AG09309 (cell line): ENCODE data around the gene TBC1D19.

Experiments
- DNase-seq: peaks from one replicate; pipeline ENCODE4 v3.0.0-alpha.2; 2010; ENCODE audit warnings: low read depth
- H3K4me3 ChIP-seq: 2 replicates; pipeline ENCODE4 v1.5.1; 2011; ENCODE audit warnings: mild to moderate bottlenecking, low read depth, low read length, moderate library complexity; ENCODE audit not compliant: control insufficient read depth
- CTCF ChIP-seq: IDR thresholded peaks from 2 replicates; pipeline ENCODE4 v1.5.1; 2011; ENCODE audit warnings: mild to moderate bottlenecking, low read depth, low read length, inconsistent platforms; ENCODE audit not compliant: insufficient read depth, control insufficient read depth; ENCODE audit errors: missing control alignments

Gene TBC1D19

DNA sequence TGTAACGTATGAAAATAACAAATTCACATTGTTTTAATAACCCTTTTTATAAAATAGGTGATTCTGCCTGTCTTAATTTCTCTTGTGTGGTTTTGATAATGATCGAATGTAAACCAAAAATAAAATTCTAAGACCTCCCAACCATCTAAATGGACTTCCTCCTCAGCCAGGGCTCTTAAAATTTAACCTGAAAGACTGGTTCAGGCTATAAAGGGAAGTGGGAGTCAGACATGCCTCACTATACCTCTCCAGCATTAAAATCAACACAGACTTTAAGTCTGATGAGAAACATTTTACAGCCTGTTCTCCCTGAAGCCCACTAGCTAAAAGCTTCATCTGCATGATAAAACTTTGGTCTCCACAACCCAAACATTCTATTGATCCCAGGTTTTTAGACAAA, 179.2 kb downstream of the TBC1D19 start:
- no peak for TF ChIP-seq CTCF
- no peak overlapping the region for H3K4me3 ChIP-seq
- DNase-seq, result no peak

DNA sequence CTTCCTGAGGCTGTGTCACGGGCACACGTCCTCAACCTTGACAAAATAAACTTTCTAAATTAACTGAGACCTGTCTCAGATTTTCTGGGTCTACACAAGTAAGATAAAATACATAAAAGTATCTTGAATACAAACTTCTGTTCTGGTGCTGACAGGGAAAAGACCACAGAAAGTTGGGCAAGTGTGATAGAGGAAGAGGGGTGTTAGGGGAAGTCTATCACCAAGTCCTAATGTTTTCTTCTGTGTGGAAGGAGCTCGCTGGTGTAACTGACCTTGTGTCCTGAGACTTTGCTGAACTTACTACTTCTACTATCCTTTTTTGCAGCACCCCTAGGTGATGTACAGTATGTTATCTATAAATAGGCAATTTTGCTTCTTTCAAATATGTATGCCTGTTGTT, 179.8 kb downstream of the TBC1D19 start:
- no peak overlapping the region for H3K4me3 ChIP-seq
- no peak for TF ChIP-seq CTCF
- no peak for DNase-seq

- DNase-seq, result no peak
- TF ChIP-seq CTCF, result no peak
- no peak overlapping the region for H3K4me3 ChIP-seq
These were observed 180.3 kb downstream of the TBC1D19 start for GRCh38 chr4:26764231-26764630.

GRCh38 chr4:26765515-26765914, 181.6 kb downstream of the TBC1D19 start:
- no peak for TF ChIP-seq CTCF
- no peak overlapping the region for H3K4me3 ChIP-seq
- no peak for DNase-seq

GRCh38 chr4:26766141-26766540, 182.3 kb downstream of the TBC1D19 start:
- DNase-seq, result no peak
- H3K4me3 ChIP-seq, result no peak overlapping the region
- no peak for TF ChIP-seq CTCF

DNA sequence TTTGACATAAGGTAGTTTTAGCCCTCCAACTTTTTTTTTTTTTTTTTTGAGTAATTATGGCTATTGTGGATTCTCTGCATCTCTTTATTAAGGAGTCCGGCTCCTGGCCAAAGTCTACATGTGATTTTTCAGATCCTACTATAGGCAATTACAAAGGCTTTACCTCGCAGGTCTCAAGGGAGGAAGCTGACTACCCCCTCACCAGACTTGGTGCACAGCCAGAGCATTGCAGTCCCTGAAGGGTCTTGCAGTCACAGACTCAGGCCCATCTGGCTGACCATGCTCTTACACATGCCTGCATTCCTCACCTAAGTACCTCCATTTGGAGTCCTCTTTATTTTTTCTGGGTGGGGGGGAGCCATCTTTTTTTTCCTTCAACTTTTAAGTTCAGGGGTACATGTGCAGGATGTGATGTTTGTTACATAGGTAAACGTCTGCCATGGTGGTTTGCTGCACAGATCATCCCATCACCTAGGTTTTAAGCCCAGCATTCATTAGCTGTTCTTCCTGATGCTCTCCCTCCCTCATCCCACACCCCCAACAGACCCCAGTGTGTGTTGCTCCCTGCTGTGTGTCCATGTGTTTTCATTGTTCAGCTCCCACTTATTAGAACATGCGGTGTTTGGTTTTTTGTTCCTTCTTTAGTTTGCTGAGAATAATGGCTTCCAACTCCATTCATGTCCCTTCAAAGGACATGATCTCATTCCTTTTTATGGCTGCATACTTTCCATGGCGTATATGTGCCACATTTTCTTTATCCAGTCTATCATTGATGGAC, 188.4 kb downstream of the TBC1D19 start:
- no peak for TF ChIP-seq CTCF
- no peak for DNase-seq
- no peak overlapping the region for H3K4me3 ChIP-seq
